K562 (cell line): ENCODE data around the gene GALNT9. TPM values are rescaled to one million over a fixed set of nuclear protein-coding genes. Genes with fewer than 3 reads are reported as not detected.

Source experiments
- ATAC-seq: fragments of 200-7000 bp; cut with Tn5 transposase; 3 replicates; pipeline ENCODE4 v1.9.1; 2020; ENCODE audit warnings: moderate library complexity
- BruUV-seq: library from RNA; stranded (reverse); fragments of 400-500 nt; replicated peaks from 2 replicates; lab custom pipeline; 2021; lab: Mats Ljungman, UMichigan
- CTCF ChIA-PET: fragments of 300-600 bp; formaldehyde crosslinking; extraction: SDS; loops from one replicate; lab custom pipeline; 2021; ENCODE audit warnings: low intra/inter-chr PET ratio; lab: Yijun Ruan, JAX
- POLR2A ChIA-PET: fragments of 300-600, 350-650 bp; sonication (Branson Sonifier 250); formaldehyde crosslinking; extraction: SDS; loops from one replicate; lab custom pipeline; 2021; ENCODE audit warnings: antibody characterized with exemption, inconsistent platforms; lab: Yijun Ruan, JAX
- DNase-seq, 4 experiments: peaks; one replicate each; pipeline versions ENCODE4 v3.0.0 to v3.0.0-alpha.2; 2011 to 2018; ENCODE audit warnings: low spot score in 3 of 4, mixed read lengths in 3 of 4; ENCODE audit errors: extremely low read depth in 1 of 4
- FAIRE-seq: peaks from 2 replicates; lab custom pipeline; 2011; peaks lifted over from hg19 to GRCh38; lab: Jason Lieb, UNC
- H2AFZ ChIP-seq: 2 replicates; pipeline ENCODE4 v1.6.0; 2011; ENCODE audit warnings: low read depth, low read length, control low read depth, inconsistent platforms
- H3K27ac ChIP-seq: fragments of 200-600 bp; 3 replicates; pipeline ENCODE4 v1.8.0; 2011; ENCODE audit warnings: low read depth, mild to moderate bottlenecking, control low read depth, inconsistent platforms, low read length, moderate library complexity, mixed read lengths; ENCODE audit errors: extremely low read depth
- H3K27me3 ChIP-seq, 2 experiments: fragments of 300-600 bp in 1 of 2; 2 replicates in 1 of 2; 3 replicates in 1 of 2; pipeline versions ENCODE4 v1.6.0 to v1.8.0; 2011; ENCODE audit warnings: inconsistent platforms in 2 of 2, low read length in 2 of 2, mild to moderate bottlenecking in 1 of 2, mixed read lengths in 1 of 2, moderate library complexity in 1 of 2; ENCODE audit not compliant: control insufficient read depth in 2 of 2, insufficient read depth in 2 of 2
- H3K36me3 ChIP-seq: fragments of 300-600 bp; 3 replicates; pipeline ENCODE4 v1.8.0; 2011; ENCODE audit warnings: mild to moderate bottlenecking, low read length, inconsistent platforms; ENCODE audit not compliant: control insufficient read depth, insufficient read depth
- H3K4me1 ChIP-seq, 2 experiments: fragments of 200-600 bp in 1 of 2; replicated peaks in 1 of 2; 2 replicates in 1 of 2; 3 replicates in 1 of 2; pipeline versions ENCODE4 v1.5.1 to v1.8.0; 2011; ENCODE audit warnings: inconsistent platforms in 2 of 2, low read length in 2 of 2, mild to moderate bottlenecking in 1 of 2, mixed read lengths in 1 of 2, moderate library complexity in 1 of 2; ENCODE audit not compliant: control insufficient read depth in 2 of 2, insufficient read depth in 2 of 2
- H3K4me2 ChIP-seq: 2 replicates; pipeline ENCODE4 v1.6.1; 2011; ENCODE audit warnings: low read length, control low read depth, inconsistent platforms, mixed read lengths; ENCODE audit not compliant: insufficient read depth
- H3K4me3 ChIP-seq: fragments of 200-600 bp; sonication (generic), shearing (Covaris generic); 2 replicates; pipeline ENCODE4 v1.5.1; 2016; ENCODE audit warnings: control low read depth, inconsistent platforms
- H3K79me2 ChIP-seq: fragments of 200-600 bp; 3 replicates; pipeline ENCODE4 v1.8.0; 2011; ENCODE audit warnings: low read length, inconsistent platforms; ENCODE audit not compliant: control insufficient read depth, insufficient read depth
- H3K9ac ChIP-seq, 2 experiments: 2 replicates each; pipeline versions ENCODE4 v1.6.0 to v1.6.1; 2011; ENCODE audit warnings: low read depth in 2 of 2, low read length in 2 of 2, control low read depth in 1 of 2, inconsistent platforms in 1 of 2, mild to moderate bottlenecking in 1 of 2, mixed read lengths in 1 of 2; ENCODE audit not compliant: insufficient read depth in 1 of 2
- H3K9me1 ChIP-seq: one replicate; pipeline ENCODE4 v1.6.0; 2011; ENCODE audit warnings: inconsistent platforms, mild to moderate bottlenecking, low read length, moderate library complexity; ENCODE audit not compliant: control insufficient read depth, insufficient read depth
- H3K9me3 ChIP-seq: replicated peaks from 2 replicates; pipeline ENCODE4 v1.5.1; 2011; ENCODE audit warnings: low read depth, low read length, inconsistent platforms; ENCODE audit not compliant: control insufficient read depth, insufficient read depth
- H4K20me1 ChIP-seq: replicated peaks from 2 replicates; pipeline ENCODE4 v1.6.1; 2011; ENCODE audit warnings: low read length, inconsistent platforms, mixed read lengths; ENCODE audit not compliant: control insufficient read depth, insufficient read depth
- BCL6 ChIP-seq: fragments of 250-450 bp; sonication (Bioruptor Pico); IDR thresholded peaks from 2 replicates; pipeline ENCODE4 v1.4.0; 2020
- BMI1 ChIP-seq: fragments of 150-350 bp; IDR thresholded peaks from 2 replicates; pipeline ENCODE4 v1.6.1; 2014; ENCODE audit warnings: low read length
- ETS1 ChIP-seq: conservative IDR thresholded peaks from 2 replicates; pipeline ENCODE4 v1.6.1; 2011; ENCODE audit warnings: low read depth, mild to moderate bottlenecking, low read length; ENCODE audit not compliant: control insufficient read depth
- GABPA ChIP-seq: fragments of 200-800 bp; sonication (Bioruptor generic); conservative IDR thresholded peaks from 2 replicates; pipeline ENCODE4 v1.6.1; 2016; ENCODE audit warnings: low read depth, missing genetic modification characterization, missing compliant biosample characterization
- HINFP ChIP-seq: fragments of 450-650 bp; conservative IDR thresholded peaks from 2 replicates; pipeline ENCODE4 v1.6.1; 2016; ENCODE audit warnings: missing genetic modification characterization, low read depth, mild to moderate bottlenecking, control low read depth, missing compliant biosample characterization
- HNRNPL ChIP-seq: fragments of 200-400 bp; formaldehyde crosslinking; IDR thresholded peaks from 2 replicates; pipeline ENCODE4 v1.6.1; 2017; ENCODE audit warnings: low read depth, mild to moderate bottlenecking, low read length
- MBD2 ChIP-seq: sonication (generic); IDR thresholded peaks from 2 replicates; pipeline ENCODE4 v1.6.1; 2016; ENCODE audit warnings: low read depth, borderline replicate concordance
- MYNN ChIP-seq, 2 experiments: sonication (generic); formaldehyde crosslinking in 1 of 2; IDR thresholded peaks; 2 replicates each; pipeline versions ENCODE4 v1.5.0 to v1.6.1; 2016 to 2020; ENCODE audit warnings: antibody characterized with exemption in 1 of 2, missing genetic modification reagents in 1 of 2
- NCOA1 ChIP-seq: fragments of 450-650 bp; IDR thresholded peaks from 2 replicates; pipeline ENCODE4 v1.6.1; 2016; ENCODE audit warnings: low read depth
- RHOXF2B ChIP-seq: fragments of 250-450 bp; sonication (Bioruptor Pico); conservative IDR thresholded peaks from 2 replicates; pipeline ENCODE4 v1.5.1; 2021
- SMAD2 ChIP-seq: fragments of 150-350 bp; IDR thresholded peaks from 2 replicates; pipeline ENCODE4 v1.6.1; 2014; ENCODE audit warnings: low read depth, mild to moderate bottlenecking, low read length
- SOX6 ChIP-seq: fragments of 450-650 bp; IDR thresholded peaks from 2 replicates; pipeline ENCODE4 v1.6.1; 2014; ENCODE audit warnings: mild to moderate bottlenecking
- TAF7 ChIP-seq: fragments of 450-650 bp; IDR thresholded peaks from 2 replicates; pipeline ENCODE4 v1.6.1; 2016; ENCODE audit warnings: missing genetic modification characterization, missing compliant biosample characterization
- ZNF277 ChIP-seq: fragments of 250-450 bp; sonication (Bioruptor Pico); IDR thresholded peaks from 2 replicates; pipeline ENCODE4 v1.8.0; 2022; ENCODE audit warnings: inconsistent platforms, mild to moderate bottlenecking, moderate library complexity, borderline replicate concordance
- WGBS: fragments of 100-300 bp; shearing (Covaris generic); methylation state at CpG from one replicate; pipeline ENCODE4 v1.1.6; 2016; ENCODE audit warnings: low coverage, mixed read lengths; ENCODE audit not compliant: insufficient coverage; ENCODE audit errors: missing lambda C conversion rate; 5-methylcytosine and 5-hydroxymethylcytosine counted together
- in situ Hi-C: fragments of 300-500 bp; cut with MboI; formaldehyde crosslinking; loops from 4 replicates; pipeline ENCODE4 v1.15.0; 2018; ENCODE audit warnings: inconsistent platforms, mixed read lengths
- intact Hi-C: fragments of 100-400 bp; cut with micrococcal nuclease; formaldehyde crosslinking; loops from 2 replicates; pipeline ENCODE4 v1.14.2; 2022
- polyA plus RNA-seq, 8 experiments: library from polyadenylated mRNA; depleted of rRNA in 4 of 8; stranded (reverse) in 5 of 8; unstranded in 3 of 8; fragments of >200 nt; fragmentation: Nextera tagmentation in 2 of 8; fragmentation: Illumina TruSeq in 1 of 8; extraction: Ambion mirVana in 2 of 8; extraction: Trizol in 1 of 8; gene quantifications; 2 replicates each; pipeline versions ENCODE4 v1.2.1 to v1.2.3, GENCODE V29; 2011 to 2014; ENCODE audit warnings: inconsistent platforms in 1 of 8, missing spikeins in 1 of 8
- total RNA-seq, 7 experiments: library from RNA; depleted of rRNA in 6 of 7; stranded (reverse); fragments of >200 nt in 6 of 7; fragmentation: Illumina TruSeq in 2 of 7; extraction: Trizol in 2 of 7; gene quantifications; 2 replicates each; pipeline versions ENCODE4 v1.2.1 to v1.2.3, GENCODE V29; 2011 to 2021; ENCODE audit warnings: low replicate concordance in 1 of 7

GALNT9 gene
- total and polyA plus RNA-seq, 9 of the 15 experiments (the other 6 are each of a cell fraction or from before 2014, with no cell fraction given): not detected

GRCh38 chr12:132292328-132293319, 36.8 kb downstream of the GALNT9 start:
- FAIRE-seq: no peak
- ChIA-PET CTCF (no interaction called here), POLR2A (no interaction called here)
- peaks cover 0 to 6% of the 10 kb centered on the region in 2 experiments; a peak in 1 of 5 replicates for H3K4me1 ChIP-seq
- no peaks in the 10 kb centered on the region for H3K9me1 ChIP-seq
- in situ Hi-C loops (no loop called here), intact Hi-C loops (no loop called here)
- no peak overlapping the region for H3K4me3 ChIP-seq
- H3K9ac ChIP-seq: no peak overlapping the region
- H2AFZ ChIP-seq: no peak overlapping the region
- H3K9me3 ChIP-seq: no peaks in the 10 kb centered on the region; the same call in 1 of the 2 replicates
- H3K27me3 ChIP-seq: peaks cover 8 to 55% of the 10 kb centered on the region in 2 experiments; a peak in 4 of 5 replicates
- H3K4me2 ChIP-seq: no peak overlapping the region
- no TSS peak for BruUV-seq
- ATAC-seq: no peak
- H4K20me1 ChIP-seq: no peaks in the 10 kb centered on the region
- H3K27ac ChIP-seq: no peak overlapping the region
- no peak for DNase-seq
- H3K36me3 ChIP-seq: no peaks in the 10 kb centered on the region
- no peaks in the 10 kb centered on the region for H3K79me2 ChIP-seq
- 2% methylated on average over 23 of the region's 33 CpGs for whole genome bisulfite sequencing
- TF ChIP-seq SMAD2 (no peak), ETS1 (no peak), GABPA (tag) (no peak), HNRNPL (no peak), MBD2 (no peak), HINFP (tag) (no peak), RHOXF2B (CRISPR knock-in tag) (no peak), BCL6 (CRISPR knock-in tag) (no peak), NCOA1 (no peak), SOX6 (no peak), ZNF277 (CRISPR knock-in tag) (no peak), TAF7 (tag) (no peak), MYNN (IDR thresholded peaks at IDR 0.05) (no peak), MYNN (CRISPR knock-in tag; IDR thresholded peaks at IDR 0.05) (no peak), BMI1 (no peak)
